Liver (tissue), 9 donors: ENCODE data around the gene PTRHD1. TPM values are rescaled to one million over a fixed set of nuclear protein-coding genes. Genes with fewer than 3 reads are reported as not detected.

Experiments used
- DNase-seq: peaks from one replicate; pipeline ENCODE4 v3.0.0-alpha.2; 2017; ENCODE audit warnings: low spot score
- H3K27ac ChIP-seq, 2 donors: one replicate each; pipeline ENCODE4 v1.7.0; 2013; ENCODE audit warnings: inconsistent platforms in 2 of 2, low read length in 2 of 2, control low read depth in 1 of 2, low read depth in 1 of 2, mild to moderate bottlenecking in 1 of 2
- H3K27me3 ChIP-seq, 4 donors: one replicate each; pipeline versions ENCODE4 v1.6.1 to v1.7.0; 2013; ENCODE audit warnings: low read length in 3 of 4, inconsistent platforms in 1 of 4, mild to moderate bottlenecking in 1 of 4, moderate library complexity in 1 of 4; ENCODE audit not compliant: control insufficient read depth in 4 of 4, insufficient read depth in 4 of 4
- H3K36me3 ChIP-seq, 4 donors: one replicate each; pipeline versions ENCODE4 v1.6.1 to v1.7.0; 2013; ENCODE audit warnings: low read length in 3 of 4, mild to moderate bottlenecking in 3 of 4, low read depth in 1 of 4, moderate library complexity in 1 of 4; ENCODE audit not compliant: control insufficient read depth in 4 of 4, insufficient read depth in 3 of 4
- H3K4me1 ChIP-seq, 4 donors: one replicate each; pipeline versions ENCODE4 v1.6.1 to v1.7.0; 2013; ENCODE audit warnings: low read length in 3 of 4, mild to moderate bottlenecking in 3 of 4, moderate library complexity in 1 of 4; ENCODE audit not compliant: control insufficient read depth in 4 of 4, insufficient read depth in 4 of 4
- H3K4me3 ChIP-seq, 3 donors: one replicate each; pipeline versions ENCODE4 v1.6.1 to v1.7.0; 2013; ENCODE audit warnings: low read length in 3 of 3, control low read depth in 1 of 3, low read depth in 1 of 3, mild to moderate bottlenecking in 1 of 3
- H3K9ac ChIP-seq, 2 donors: one replicate each; pipeline ENCODE4 v1.7.0; 2013; ENCODE audit warnings: low read length in 2 of 2, mild to moderate bottlenecking in 2 of 2, moderate library complexity in 2 of 2, control low read depth in 1 of 2, low read depth in 1 of 2
- H3K9me3 ChIP-seq, 4 donors: one replicate each; pipeline versions ENCODE4 v1.6.1 to v1.7.0; 2013; ENCODE audit warnings: low read length in 3 of 4; ENCODE audit not compliant: control insufficient read depth in 4 of 4
- ATF3 ChIP-seq: IDR thresholded peaks from 2 replicates; pipeline ENCODE4 v1.6.1; 2016; ENCODE audit warnings: antibody characterized with exemption
- EGR1 ChIP-seq, 2 donors: IDR thresholded peaks; 2 replicates each; pipeline ENCODE4 v1.6.1; 2016 to 2018; ENCODE audit warnings: antibody characterized with exemption in 2 of 2, low read depth in 2 of 2
- FOXA1 ChIP-seq: IDR thresholded peaks from 2 replicates; pipeline ENCODE4 v1.6.1; 2016; ENCODE audit warnings: antibody characterized with exemption
- GABPA ChIP-seq, 2 donors: IDR thresholded peaks in 1 of 2; conservative IDR thresholded peaks in 1 of 2; 2 replicates each; pipeline ENCODE4 v1.6.1; 2016; ENCODE audit warnings: antibody characterized with exemption in 2 of 2, mild to moderate bottlenecking in 1 of 2, moderate library complexity in 1 of 2
- JUND ChIP-seq, 2 donors: IDR thresholded peaks; 2 replicates each; pipeline ENCODE4 v1.6.1; 2016; ENCODE audit warnings: antibody characterized with exemption in 2 of 2
- NR2F2 ChIP-seq: IDR thresholded peaks from 2 replicates; pipeline ENCODE4 v1.6.1; 2016; ENCODE audit warnings: antibody characterized with exemption
- RAD21 ChIP-seq, 2 donors: IDR thresholded peaks; 2 replicates each; pipeline ENCODE4 v1.6.1; 2016; ENCODE audit warnings: antibody characterized with exemption in 2 of 2, mild to moderate bottlenecking in 2 of 2
- RXRA ChIP-seq, 2 donors: IDR thresholded peaks; 2 replicates each; pipeline ENCODE4 v1.6.1; 2017 to 2018; ENCODE audit warnings: antibody characterized with exemption in 2 of 2, mild to moderate bottlenecking in 1 of 2
- SP1 ChIP-seq: IDR thresholded peaks from 2 replicates; pipeline ENCODE4 v1.6.1; 2018; ENCODE audit warnings: antibody characterized with exemption, mild to moderate bottlenecking
- TAF1 ChIP-seq: conservative IDR thresholded peaks from 2 replicates; pipeline ENCODE4 v1.6.1; 2016; ENCODE audit warnings: antibody characterized with exemption, mild to moderate bottlenecking
- YY1 ChIP-seq: IDR thresholded peaks from 2 replicates; pipeline ENCODE4 v1.6.1; 2016; ENCODE audit warnings: antibody characterized with exemption, mild to moderate bottlenecking
- ZBTB33 ChIP-seq: IDR thresholded peaks from 2 replicates; pipeline ENCODE4 v1.6.1; 2016; ENCODE audit warnings: antibody characterized with exemption
- WGBS: extraction: QIAGEN DNeasy Blood & Tissue Kit; methylation state at CpG from one replicate; pipeline ENCODE4 v1.1.7; 2013; 5-methylcytosine and 5-hydroxymethylcytosine counted together
- polyA plus RNA-seq, 2 donors: library from polyadenylated mRNA; stranded (reverse) in 1 of 2; unstranded in 1 of 2; fragments of 200-250 nt in 1 of 2; fragments of >200 nt in 1 of 2; fragmentation: Nextera tagmentation in 1 of 2; extraction: Ambion mirVana in 1 of 2; gene quantifications; one replicate each; pipeline versions ENCODE4 v1.2.1 to v1.2.3, GENCODE V29; 2013 to 2015
- total RNA-seq, 2 donors: library from RNA; depleted of rRNA; stranded (reverse); fragments of >200 nt; gene quantifications; one replicate each; pipeline ENCODE4 v1.2.3, GENCODE V29; 2014
- TF ChIP-seq, protein P1 (sequence below): IDR thresholded peaks from 2 replicates; pipeline ENCODE4 v1.6.1; 2016; ENCODE audit warnings: antibody characterized with exemption, mild to moderate bottlenecking
- TF ChIP-seq, protein P2 (sequence below): fragments of 150-350 bp; IDR thresholded peaks from 2 replicates; pipeline ENCODE4 v1.5.1; 2017; ENCODE audit warnings: improper control_type of control experiment, low read depth, low read length; ENCODE audit not compliant: missing input control
- donor health status: healthy.
- donor health status: healthy.
- donor health status: healthy.
- donor health status: healthy.
- donor health status: healthy.

PTRHD1 gene
- total and polyA plus RNA-seq, 4 donors = 9.9 to 50.9 (median 20.7) TPM

DNA sequence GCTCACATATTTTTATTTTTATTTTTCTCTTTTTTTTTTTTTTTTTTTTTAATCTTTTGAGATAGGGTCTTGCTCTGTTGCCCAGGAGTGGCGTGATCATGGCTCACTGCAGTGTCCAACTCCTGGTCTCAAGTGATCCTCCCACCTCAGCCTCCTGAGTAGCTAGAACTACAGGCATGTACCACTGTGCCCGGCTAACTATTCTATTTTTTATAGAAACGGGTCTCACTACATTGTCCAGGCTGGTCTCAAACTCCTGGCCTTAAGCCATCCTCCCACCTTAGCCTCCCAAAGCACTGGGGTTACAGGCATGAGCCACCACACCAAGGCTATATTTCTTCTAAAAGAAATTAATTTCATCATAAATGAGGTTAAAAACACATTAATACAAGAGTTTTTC lies 45.9 kb downstream of the PTRHD1 start:
- WGBS = 97% methylated on average over 3 of the region's 3 CpGs
- Histone ChIP-seq H3K36me3 (peaks cover 0 to 15% (median 10%) of the 10 kb centered on the region in 4 donors), H3K9ac (no peak overlapping the region), H3K27ac (no peak overlapping the region), H3K4me1 (no peaks in the 10 kb centered on the region), H3K9me3 (no peaks in the 10 kb centered on the region), H3K4me3 (no peak overlapping the region), H3K27me3 (no peaks in the 10 kb centered on the region)
- no peak for DNase-seq
- TF ChIP-seq TAF1 = no peak
- TF ChIP-seq RXRA (IDR thresholded peaks at IDR 0.05) = no peak
- TF ChIP-seq GABPA (IDR thresholded peaks at IDR 0.05 in 1 of 2, conservative IDR thresholded peaks at IDR 0.05 in 1 of 2) = no peak
- no peak for TF ChIP-seq FOXA1
- no peak for TF ChIP-seq NR2F2
- TF ChIP-seq EGR1 (IDR thresholded peaks at IDR 0.05; ENCODE audit: low read depth in 2 of 2) = no peak

GRCh38 chr2:24745825-24746224 lies 47.4 kb downstream of the PTRHD1 start:
- H3K4me3 ChIP-seq = no peak overlapping the region

GRCh38 chr2:24744356-24744755 lies 48.8 kb downstream of the PTRHD1 start:
- no peak for TF ChIP-seq NR2F2
- TF ChIP-seq YY1 = no peak
- TF ChIP-seq, protein P1, sequence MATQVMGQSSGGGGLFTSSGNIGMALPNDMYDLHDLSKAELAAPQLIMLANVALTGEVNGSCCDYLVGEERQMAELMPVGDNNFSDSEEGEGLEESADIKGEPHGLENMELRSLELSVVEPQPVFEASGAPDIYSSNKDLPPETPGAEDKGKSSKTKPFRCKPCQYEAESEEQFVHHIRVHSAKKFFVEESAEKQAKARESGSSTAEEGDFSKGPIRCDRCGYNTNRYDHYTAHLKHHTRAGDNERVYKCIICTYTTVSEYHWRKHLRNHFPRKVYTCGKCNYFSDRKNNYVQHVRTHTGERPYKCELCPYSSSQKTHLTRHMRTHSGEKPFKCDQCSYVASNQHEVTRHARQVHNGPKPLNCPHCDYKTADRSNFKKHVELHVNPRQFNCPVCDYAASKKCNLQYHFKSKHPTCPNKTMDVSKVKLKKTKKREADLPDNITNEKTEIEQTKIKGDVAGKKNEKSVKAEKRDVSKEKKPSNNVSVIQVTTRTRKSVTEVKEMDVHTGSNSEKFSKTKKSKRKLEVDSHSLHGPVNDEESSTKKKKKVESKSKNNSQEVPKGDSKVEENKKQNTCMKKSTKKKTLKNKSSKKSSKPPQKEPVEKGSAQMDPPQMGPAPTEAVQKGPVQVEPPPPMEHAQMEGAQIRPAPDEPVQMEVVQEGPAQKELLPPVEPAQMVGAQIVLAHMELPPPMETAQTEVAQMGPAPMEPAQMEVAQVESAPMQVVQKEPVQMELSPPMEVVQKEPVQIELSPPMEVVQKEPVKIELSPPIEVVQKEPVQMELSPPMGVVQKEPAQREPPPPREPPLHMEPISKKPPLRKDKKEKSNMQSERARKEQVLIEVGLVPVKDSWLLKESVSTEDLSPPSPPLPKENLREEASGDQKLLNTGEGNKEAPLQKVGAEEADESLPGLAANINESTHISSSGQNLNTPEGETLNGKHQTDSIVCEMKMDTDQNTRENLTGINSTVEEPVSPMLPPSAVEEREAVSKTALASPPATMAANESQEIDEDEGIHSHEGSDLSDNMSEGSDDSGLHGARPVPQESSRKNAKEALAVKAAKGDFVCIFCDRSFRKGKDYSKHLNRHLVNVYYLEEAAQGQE = no peak
- no peak for TF ChIP-seq FOXA1
- no peak for TF ChIP-seq RAD21 (IDR thresholded peaks at IDR 0.05)
- TF ChIP-seq, protein P2, sequence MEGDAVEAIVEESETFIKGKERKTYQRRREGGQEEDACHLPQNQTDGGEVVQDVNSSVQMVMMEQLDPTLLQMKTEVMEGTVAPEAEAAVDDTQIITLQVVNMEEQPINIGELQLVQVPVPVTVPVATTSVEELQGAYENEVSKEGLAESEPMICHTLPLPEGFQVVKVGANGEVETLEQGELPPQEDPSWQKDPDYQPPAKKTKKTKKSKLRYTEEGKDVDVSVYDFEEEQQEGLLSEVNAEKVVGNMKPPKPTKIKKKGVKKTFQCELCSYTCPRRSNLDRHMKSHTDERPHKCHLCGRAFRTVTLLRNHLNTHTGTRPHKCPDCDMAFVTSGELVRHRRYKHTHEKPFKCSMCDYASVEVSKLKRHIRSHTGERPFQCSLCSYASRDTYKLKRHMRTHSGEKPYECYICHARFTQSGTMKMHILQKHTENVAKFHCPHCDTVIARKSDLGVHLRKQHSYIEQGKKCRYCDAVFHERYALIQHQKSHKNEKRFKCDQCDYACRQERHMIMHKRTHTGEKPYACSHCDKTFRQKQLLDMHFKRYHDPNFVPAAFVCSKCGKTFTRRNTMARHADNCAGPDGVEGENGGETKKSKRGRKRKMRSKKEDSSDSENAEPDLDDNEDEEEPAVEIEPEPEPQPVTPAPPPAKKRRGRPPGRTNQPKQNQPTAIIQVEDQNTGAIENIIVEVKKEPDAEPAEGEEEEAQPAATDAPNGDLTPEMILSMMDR = no peak
- TF ChIP-seq SP1 = no peak
- TF ChIP-seq EGR1 (IDR thresholded peaks at IDR 0.05; ENCODE audit: low read depth in 2 of 2) = no peak
- TF ChIP-seq ATF3 = no peak
- no peak for TF ChIP-seq JUND (IDR thresholded peaks at IDR 0.05)
- TF ChIP-seq TAF1 = no peak
- no peak for TF ChIP-seq GABPA (IDR thresholded peaks at IDR 0.05 in 1 of 2, conservative IDR thresholded peaks at IDR 0.05 in 1 of 2)
- H3K4me3 ChIP-seq = no peak overlapping the region
- peaks cover 3 to 17% (median 9%) of the 10 kb centered on the region in 4 donors for H3K36me3 ChIP-seq
- DNase-seq = no peak
- H3K9me3 ChIP-seq = no peaks in the 10 kb centered on the region
- 82% methylated on average over 1 of the region's 1 CpG for WGBS
- H3K27ac ChIP-seq = no peak overlapping the region
- H3K9ac ChIP-seq = no peak overlapping the region
- no peaks in the 10 kb centered on the region for H3K4me1 ChIP-seq
- H3K27me3 ChIP-seq = no peaks in the 10 kb centered on the region

More at GRCh38 chr2:24745825-24746224, 47.4 kb downstream of the PTRHD1 start:
- TF ChIP-seq YY1 = no peak
- TF ChIP-seq RXRA (IDR thresholded peaks at IDR 0.05) = no peak
- no peak for TF ChIP-seq FOXA1
- no peak for TF ChIP-seq ATF3
- no peak for TF ChIP-seq EGR1 (IDR thresholded peaks at IDR 0.05; ENCODE audit: low read depth in 2 of 2)
- no peak for TF ChIP-seq ZBTB33
- no peak for TF ChIP-seq GABPA (IDR thresholded peaks at IDR 0.05 in 1 of 2, conservative IDR thresholded peaks at IDR 0.05 in 1 of 2)
- no peaks in the 10 kb centered on the region for H3K4me1 ChIP-seq
- 83% methylated on average over 2 of the region's 2 CpGs for WGBS
- DNase-seq = no peak
- no peaks in the 10 kb centered on the region for H3K9me3 ChIP-seq
- H3K9ac ChIP-seq = no peak overlapping the region
- H3K36me3 ChIP-seq = peaks cover 3 to 19% (median 9%) of the 10 kb centered on the region in 4 donors
- H3K27ac ChIP-seq = no peak overlapping the region
- no peaks in the 10 kb centered on the region for H3K27me3 ChIP-seq
